GM12874 (cell line): ENCODE measurements around the gene WDR18.

Experiments
- CTCF ChIP-seq: IDR thresholded peaks from 2 replicates; pipeline ENCODE4 v1.5.1; 2011; ENCODE audit warnings: low read depth, mild to moderate bottlenecking, control low read depth, low read length, moderate library complexity; ENCODE audit not compliant: insufficient read depth

WDR18 gene

GRCh38 chr19:1032264-1032867 is 48.2 kb downstream of the WDR18 start:
- TF ChIP-seq CTCF: no peak

GRCh38 chr19:1035998-1036621 is 52.0 kb downstream of the WDR18 start:
- no peak for TF ChIP-seq CTCF

DNA sequence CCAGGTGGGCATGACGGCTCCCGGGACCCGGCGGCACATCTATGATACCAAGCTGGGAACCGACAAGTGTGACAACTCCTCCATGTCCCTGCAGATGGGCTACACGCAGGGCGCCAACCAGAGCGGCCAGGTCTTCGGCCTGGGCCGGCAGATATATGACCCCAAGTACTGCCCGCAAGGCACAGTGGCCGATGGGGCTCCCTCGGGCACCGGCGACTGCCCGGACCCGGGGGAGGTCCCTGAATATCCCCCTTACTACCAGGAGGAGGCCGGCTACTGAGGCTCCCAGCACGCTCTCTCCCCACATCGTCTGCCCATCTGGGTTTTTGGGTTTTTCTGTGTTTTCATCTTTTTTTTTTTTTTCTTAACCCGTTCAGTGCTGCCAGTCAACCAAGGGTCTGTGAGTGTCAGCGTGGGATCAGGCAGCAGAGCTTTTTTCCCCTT is 53.5 kb downstream of the WDR18 start:
- no peak for TF ChIP-seq CTCF

DNA sequence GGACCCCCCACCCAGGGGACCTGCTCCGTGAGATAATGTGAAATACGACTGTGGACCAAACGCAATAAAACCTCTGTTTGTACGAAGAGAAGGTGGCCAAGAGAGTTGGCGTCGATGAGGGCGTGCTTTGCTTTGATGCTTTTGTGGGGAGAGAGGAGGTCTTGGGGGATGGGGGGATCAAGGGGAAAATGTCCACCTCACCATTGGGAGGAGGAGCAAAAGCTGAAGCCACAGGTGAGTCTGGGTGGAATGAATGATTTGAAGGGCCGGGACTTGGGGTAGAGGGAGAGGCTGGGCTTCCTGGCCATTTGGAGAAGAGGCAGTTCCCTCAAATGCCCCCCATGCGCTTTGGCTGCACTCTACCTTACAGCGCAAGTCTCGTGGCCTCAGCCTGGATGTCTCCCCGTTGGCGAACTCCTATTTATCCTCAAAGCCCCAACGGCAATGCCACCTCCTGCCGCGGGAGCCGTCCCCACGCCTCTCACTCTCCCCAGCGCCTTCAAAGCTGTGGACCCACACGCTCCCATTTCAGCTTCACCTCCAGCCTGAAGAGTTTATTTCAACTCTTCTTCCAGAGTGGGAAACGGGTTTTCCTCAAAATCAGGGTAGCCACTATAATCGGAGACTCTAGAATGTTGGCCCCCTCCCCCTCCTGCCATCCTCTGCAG is 55.0 kb downstream of the WDR18 start:
- no peak for TF ChIP-seq CTCF

- no peak for TF ChIP-seq CTCF
Observed at GRCh38 chr19:1039646-1040475, 55.7 kb downstream of the WDR18 start, which contains the start of gene ABCA7. TSS of gene ABCA7 (plus strand) at chr19:1040107. CDS start at chr19:1041362, 1,255 bp downstream.

GRCh38 chr19:1040476-1041271 is 56.5 kb downstream of the WDR18 start:
- no peak for TF ChIP-seq CTCF
